SK-MEL-5 (cell line): Measurements from ENCODE around the gene CDH2. TPM values are rescaled to one million over a fixed set of nuclear protein-coding genes. Genes with fewer than 3 reads are reported as not detected.
A peak's percentile ranks its signal among the peaks of the same experiment; 100 is the strongest.

Source experiments
- DNase-seq: peaks from one replicate; pipeline ENCODE4 v3.0.0-alpha.2; 2016; ENCODE audit warnings: low read depth, low spot score
- in situ Hi-C: cut with HindIII; loops from 2 replicates; pipeline ENCODE4 v1.10.0; 2016; ENCODE audit warnings: low sequenced_read_pairs, high pct_unique_total_duplicates, low pct_unique_long_range_greater_than_20kb
- total RNA-seq: library from RNA; depleted of rRNA; stranded (reverse); fragments of >200 nt; shearing (Covaris generic); gene quantifications from 2 replicates; pipeline ENCODE4 v1.2.3, GENCODE V29; 2014

The CDH2 gene
- total RNA-seq, 1 experiment from 2014 or later, result 0.16 TPM

DNA sequence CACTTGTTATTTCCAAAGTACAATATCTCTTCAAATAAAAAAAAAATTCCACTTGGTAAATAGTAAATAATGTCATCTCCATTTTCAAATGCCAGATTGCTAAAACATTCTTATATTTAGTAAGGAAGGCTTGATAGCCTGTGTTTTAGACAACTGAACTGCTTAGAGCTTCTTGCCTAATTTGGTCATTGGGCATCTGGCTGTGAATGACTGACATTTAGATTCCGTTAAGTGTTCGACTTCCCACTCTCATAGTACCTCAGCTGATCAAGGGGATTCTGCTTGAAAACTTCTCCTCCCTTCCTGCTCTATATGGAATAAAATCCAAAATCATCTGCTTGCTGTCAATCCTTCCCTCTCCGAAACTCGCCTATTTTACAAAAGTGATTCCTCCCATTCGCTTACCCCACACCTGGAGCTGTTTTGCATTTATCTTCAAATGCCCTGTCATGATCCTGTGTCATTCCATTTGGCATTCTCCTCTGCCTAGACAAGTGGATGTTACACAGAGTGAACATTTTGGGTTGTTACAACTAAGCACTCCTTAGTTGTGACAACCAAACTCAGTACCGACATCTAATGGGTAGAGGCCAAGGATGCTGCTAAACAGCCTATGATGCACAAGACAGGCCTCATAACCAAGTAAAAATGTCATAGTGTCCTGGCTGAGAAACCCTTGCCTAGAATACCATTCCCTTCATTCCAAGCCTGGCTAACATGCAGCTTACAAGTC is 181.0 kb downstream of the CDH2 start:
- in situ Hi-C loops, result no loop called here
- DNase-seq, result no peak

DNA sequence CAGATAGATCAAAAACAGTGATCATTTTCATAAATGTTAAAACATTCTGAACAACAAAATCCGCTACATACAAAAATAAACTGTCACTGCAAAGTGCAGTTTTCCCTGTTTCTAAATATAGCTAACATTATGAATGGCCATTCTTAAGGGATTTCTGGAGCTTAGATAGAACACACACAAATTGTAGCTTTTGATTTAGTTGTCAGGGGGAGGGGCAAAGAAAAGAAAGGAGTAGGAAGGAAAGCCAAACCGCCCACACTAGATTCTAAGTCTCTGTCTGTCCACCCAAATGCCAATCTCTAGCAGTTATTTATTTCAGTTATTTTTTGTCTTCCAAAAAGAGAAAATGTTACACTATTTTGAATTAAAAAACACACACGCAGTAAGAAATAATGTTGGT is 182.4 kb downstream of the CDH2 start:
- in situ Hi-C loops, result no loop called here
- DNase-seq, result no peak

DNA sequence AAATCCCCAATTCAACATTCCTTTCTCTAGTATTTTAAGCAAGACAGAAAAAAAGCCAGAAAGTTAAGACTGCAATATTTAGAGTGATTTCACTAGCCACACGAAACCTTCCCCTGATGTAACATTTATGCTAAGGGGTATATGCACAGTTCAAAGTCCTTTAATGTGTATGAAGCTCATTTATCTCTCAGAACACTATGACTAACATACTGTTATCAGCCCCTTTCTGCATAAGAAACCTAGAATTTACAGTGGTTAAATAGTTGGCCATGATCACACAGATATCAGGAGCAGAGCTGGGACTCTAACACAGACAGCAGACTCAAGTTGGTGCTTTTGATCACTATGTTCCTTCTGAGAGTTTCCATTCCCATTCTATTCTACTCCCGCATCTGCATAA is 185.5 kb downstream of the CDH2 start:
- DNase-seq, result no peak
- in situ Hi-C loops, result no loop called here

DNA sequence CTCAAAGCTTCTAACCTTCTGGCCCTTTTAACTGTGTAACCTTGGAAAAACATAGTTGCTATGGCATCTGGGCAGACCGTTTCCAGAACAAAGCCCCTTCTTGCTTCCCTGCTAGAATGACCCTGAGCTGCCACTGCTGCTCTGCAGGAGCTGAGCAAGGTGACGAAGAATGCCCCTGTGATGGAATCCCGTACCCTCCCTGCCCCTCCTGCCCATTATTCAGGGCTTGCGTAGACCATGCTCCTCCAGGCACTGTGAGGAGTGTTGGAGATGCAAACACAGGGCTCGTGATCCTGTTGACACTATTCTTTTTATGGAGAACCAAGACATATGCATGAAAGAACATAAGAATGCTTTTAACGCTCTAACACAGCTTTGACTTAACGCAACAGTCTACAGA is 191.1 kb downstream of the CDH2 start:
- in situ Hi-C loops, result no loop called here
- no peak for DNase-seq

DNA sequence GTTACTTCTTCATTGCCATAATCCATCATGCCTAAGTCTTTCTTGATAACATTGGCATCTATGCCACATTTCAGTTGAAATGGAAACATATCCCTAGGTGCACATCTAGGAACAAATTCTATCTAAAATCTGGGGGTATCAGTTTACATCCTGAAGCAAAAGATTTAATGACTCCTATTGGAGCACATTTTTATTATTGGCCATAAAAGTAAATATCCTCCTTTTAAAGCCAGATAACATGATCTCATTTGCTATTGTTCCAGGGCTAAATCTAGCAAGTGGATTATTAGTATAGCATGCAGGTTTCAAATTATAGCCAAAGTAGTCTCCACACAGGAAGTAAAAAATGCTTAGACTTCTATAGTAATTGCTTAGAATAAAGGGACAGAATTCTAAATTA is 193.2 kb downstream of the CDH2 start:
- in situ Hi-C loops, result no loop called here
- DNase-seq, result no peak

DNA sequence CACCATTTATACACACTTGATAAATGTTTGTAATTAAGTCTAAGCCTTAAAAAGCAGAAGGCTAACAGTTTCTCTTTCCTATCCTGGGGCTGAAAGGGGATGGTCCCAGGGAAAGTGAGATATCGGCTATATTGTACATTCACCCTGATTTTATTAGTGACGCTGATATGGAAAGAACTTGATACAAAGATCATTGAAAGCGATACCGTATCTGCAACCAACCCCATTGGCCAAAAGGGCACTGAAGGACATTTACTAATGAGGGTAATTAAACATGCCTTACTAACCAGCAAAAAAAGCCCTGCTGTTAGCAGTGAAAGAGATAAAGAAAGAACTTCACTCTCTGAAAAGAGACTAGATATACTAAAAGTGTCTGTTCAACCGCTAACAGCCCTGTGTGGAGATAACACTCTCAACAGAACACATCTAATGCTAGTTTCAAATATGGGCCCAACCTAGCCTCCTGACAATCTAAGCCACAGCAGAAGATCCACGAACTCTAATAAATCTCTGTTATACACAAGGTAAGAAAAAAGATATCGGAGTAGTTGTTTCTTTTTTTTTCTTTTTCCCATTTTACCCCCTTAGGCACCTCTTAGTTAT is 200.0 kb downstream of the CDH2 start:
- no peak for DNase-seq
- in situ Hi-C loops, result no loop called here

DNA sequence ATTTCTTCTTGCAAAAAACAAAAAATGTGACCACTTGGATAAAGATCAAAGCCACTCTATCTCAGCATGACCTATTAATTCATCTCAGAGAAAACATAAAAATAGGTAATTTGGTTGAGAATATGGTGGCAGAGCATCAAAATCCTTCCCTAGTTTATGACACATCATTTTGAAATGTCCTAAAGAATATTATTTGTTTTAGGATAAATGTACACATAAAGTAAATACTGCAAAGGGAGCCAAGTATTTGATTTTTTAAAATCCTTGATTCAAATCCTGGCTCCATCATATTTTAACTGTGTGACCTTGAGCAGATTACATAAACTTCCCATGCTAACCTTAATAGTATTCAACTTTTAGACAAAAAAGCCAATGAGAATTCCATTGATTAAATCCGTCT is 206.6 kb downstream of the CDH2 start:
- DNase-seq, result no peak

DNA sequence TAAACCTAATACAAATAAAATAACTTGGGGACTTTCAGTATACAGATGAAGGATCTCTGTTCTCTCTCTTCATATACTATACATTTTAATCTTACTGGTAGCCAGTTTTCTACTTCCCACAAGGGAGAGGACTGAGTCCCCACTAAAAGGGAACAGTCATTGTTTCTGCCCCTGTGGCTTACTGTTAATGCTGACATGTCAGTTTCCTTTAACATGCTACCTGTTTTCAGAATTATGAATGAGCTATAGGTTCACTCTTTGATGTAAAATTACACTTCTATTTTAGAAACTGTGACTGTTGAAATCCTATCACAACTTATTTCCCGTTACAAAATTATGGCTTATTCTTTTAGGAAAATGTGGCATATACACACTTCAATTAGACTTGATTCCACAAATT is 207.7 kb downstream of the CDH2 start:
- in situ Hi-C loops, result no loop called here
- no peak for DNase-seq

More for the DNA sequence above, 206.6 kb downstream of the CDH2 start:
- in situ Hi-C loops, result no loop called here

DNA sequence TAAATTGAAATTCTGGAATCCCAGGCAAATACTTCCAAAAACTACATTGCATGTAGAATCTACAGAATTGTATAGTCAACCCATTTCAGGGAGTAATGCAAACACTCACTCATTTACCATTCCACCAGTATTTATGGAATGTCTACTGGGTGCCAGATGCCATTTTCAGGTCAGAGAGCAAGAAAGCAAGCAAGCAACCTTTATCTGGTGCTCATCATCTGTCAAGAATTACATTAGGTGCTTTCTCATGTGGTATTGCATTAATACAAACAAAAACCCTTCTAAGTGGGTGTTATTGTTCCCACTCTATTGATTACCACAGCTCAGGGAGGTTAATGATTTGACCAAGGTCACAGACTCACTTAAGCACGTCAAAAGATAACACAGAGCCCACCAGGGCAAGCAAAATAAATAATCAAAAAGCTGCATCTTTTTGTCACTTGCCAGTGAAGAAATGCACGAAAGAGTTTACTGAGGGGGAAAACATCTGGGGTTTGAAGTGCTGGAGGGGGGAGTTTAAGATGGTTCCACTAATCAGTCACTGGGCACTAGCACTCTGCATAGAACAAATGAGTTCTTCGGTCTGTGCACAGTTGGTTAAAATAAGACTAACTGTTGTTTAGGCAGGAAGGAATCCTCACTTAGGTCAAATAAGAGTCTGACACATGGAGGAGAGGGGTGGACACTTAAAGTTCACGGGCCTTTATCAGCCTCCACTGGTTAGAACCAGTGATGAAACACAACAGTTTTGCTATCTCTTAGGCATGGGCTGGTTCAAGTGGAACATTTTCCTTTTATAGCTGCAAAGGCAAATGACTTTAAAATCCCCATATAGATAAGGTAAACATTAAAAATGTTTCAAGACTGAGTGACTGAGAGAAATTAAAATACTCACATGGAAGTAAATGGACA is 208.8 kb downstream of the CDH2 start:
- DNase-seq, result no peak
- in situ Hi-C loops, result no loop called here

DNA sequence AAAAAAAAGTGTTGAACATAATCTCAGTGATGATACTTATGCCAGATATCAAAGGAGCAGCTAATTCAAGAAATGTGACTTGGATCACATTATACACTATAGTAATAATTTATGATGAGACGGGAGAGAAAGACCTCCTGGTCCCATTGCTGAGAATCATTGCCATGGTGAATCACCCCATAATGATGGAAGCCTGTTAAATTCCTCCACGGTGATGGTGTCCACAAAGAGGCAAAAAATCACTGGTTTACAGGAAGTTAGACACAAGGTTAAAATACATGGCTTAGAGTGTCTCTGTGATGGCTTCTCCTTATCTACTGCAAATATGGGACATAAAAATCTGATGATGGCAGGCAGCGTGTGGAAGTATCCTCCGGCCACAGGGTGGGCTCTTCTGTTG is 210.0 kb downstream of the CDH2 start:
- in situ Hi-C loops, result no loop called here
- no peak for DNase-seq

DNA sequence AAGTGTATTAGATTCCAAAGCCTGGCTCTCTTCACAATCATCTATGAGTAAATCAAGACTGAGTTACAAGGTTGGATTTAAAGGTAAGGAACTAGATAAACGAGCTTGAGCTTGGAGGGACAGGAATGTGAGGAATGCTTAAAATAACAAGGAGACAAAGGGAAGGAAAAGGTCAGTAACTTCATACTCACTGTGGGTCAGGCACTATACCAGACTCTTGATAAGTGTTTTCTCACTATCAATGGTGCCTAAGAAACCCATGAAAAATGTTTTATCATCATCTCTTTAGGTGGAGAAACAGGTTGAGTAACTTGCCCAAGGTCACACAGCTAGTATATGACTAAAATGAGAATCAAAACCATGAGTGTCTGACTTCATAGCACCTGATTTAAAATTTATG is 212.1 kb downstream of the CDH2 start:
- in situ Hi-C loops, result no loop called here
- DNase-seq, result no peak

DNA sequence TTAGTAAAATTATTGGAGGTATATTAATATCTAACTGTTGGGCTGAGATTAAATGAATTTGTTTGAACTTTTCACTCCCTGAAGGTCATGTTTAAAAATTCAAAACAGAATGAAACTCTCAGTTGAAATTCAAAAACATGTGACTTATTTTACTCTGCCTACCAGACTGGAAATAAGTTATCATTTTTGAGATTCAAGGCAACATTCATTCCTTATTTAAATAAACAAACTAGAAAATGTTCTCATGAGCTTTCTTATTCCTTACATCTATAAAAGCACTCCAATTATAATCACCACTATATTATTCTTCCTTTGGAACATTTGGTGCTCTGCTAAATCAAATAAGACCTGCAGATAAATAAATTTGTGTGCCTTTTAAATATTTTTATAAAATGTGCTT is 217.8 kb downstream of the CDH2 start:
- no peak for DNase-seq
- in situ Hi-C loops, result no loop called here

DNA sequence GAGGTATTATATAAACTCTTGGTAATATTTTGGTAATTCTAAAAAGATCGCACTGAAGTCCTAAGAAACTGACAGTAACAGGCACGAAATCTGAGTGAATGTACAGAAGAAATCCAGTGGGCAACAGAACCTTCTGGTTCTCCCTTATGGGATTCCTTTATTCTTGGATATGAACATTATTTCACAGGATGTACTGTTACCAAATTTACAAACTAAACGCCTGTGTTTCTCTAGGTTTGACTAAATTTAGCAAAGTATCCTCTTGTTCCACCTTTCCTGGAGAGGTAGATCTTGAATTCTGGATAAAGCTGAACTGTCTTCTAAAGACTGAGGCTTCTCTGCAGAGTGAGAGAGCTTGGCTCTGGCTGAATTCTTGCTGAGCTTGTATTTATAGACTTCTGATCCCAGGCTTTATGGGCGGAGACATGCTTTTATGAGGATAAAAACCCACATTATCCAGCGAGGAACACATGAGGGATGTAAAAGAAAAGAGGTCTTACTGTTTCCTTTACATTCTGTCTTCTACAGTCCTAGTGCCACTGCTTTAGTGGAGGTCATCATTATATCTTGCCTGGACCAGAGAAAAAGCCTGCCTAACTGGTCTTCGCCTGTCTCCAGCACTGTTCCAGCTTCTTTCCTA is 220.8 kb downstream of the CDH2 start:
- no peak for DNase-seq
- in situ Hi-C loops, result no loop called here

DNA sequence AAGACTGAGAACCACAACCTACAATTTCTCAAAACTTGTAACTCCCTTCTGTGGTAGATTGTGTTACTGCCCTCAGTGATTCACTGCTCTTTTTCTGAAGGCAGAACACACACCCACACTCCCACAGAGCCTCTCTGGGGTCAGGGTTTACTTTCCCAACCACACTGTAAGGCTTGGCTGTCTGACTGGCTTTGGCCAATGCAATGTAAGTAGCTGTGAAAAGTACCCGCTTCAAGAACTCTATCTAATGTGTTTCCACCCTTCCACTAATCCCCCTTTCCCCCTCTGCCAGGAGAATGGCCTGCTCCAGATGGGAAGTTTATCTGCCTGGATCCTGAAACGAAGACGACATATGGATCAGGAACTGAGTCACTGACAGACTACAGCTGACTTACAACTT is 222.7 kb downstream of the CDH2 start:
- DNase-seq, result no peak
- in situ Hi-C loops, result no loop called here

DNA sequence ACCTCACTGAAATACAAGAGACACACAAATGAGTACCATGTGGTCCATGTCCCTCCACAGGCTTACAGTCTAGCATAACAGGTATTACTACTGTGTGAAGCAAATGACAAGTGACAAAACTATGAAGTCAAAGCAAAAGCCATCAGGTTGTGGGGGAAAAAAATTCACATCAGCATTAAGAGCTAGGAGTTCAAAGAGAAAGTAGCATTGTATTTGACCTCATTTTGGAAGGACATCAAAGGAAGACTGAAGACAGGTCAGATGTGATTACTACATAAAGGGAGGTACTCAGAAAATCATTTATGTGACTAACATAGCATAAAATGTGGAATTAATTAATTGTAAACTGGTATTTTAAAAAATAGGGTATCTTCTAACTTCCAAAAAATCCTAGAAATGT is 224.2 kb downstream of the CDH2 start:
- in situ Hi-C loops, result no loop called here
- DNase-seq, result no peak

DNA sequence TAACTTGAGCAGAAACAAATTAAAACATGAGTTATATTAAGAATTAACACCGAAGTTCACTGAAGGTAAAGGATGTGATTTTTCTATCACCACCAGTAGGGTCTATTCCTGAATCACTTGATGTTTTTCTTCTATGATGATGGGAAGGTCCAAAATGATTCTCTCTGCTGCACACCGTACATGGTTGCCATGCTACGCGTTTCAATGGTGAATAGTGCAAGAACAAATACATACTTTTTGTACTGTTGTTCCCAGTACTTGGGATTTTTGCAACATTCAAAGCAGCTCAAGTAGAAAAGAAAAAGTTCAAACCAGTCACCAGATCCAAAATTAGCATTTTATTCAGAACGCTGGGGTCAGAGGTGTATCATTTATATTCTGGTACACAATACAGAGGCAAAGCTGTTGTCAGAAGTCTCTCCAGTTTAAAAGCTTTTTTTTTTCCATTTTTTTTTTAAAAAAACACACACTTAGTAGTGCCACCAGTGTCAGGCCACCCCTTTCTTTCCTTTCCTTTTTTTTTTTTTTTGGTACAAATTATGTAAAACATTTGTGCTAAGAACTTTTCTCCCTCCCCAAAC is 226.2 kb downstream of the CDH2 start:
- no peak for DNase-seq
- in situ Hi-C loops, result no loop called here

DNA sequence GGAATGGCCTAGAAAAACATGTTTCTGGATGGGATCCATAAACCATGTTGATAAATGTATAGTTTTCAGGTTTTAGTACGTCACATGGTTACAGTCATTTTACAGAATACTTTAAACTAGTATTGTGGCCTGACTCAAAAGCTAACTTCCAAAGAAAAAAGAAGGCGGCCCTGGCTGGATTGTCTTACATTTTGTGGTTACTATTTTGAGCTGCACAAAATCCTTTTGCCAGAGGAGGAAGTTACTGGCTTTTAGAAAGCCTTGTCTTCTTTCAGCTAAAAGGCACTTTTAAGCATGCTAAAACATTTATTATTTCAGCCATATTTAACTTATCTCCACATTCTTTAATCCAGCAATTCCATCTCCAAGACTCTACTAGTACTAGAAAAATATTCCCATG is 227.9 kb downstream of the CDH2 start:
- no peak for DNase-seq
- in situ Hi-C loops, result no loop called here

DNA sequence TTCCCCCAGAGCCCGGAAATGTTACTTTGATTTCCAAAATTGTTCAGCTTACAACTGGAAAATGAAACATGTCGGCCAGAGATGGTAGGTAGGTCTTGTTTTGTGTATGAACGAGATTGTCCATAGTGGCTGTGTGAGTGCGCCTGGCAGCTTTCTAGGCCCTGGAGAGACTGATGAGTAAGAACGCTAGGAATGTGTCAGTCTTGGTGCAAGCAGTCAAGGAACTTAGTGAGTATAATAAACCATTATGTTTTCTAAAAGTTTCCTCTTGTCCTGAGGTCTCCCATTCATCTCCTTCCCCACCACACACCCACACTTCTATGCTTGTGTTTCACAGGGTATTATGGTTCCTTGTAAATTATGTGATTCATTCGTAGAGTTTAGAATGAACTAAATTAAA is 234.2 kb downstream of the CDH2 start:
- in situ Hi-C loops, result no loop called here
- peak; percentile 57 for DNase-seq
